GM19099 (cell line): ENCODE results near the gene SDF4.

Source experiments
- POLR2A ChIP-seq: IDR thresholded peaks from 3 replicates; pipeline ENCODE4 v1.6.1; 2011; ENCODE audit warnings: low read depth; ENCODE audit not compliant: insufficient read length; ENCODE audit errors: extremely low read depth

SDF4 gene

DNA sequence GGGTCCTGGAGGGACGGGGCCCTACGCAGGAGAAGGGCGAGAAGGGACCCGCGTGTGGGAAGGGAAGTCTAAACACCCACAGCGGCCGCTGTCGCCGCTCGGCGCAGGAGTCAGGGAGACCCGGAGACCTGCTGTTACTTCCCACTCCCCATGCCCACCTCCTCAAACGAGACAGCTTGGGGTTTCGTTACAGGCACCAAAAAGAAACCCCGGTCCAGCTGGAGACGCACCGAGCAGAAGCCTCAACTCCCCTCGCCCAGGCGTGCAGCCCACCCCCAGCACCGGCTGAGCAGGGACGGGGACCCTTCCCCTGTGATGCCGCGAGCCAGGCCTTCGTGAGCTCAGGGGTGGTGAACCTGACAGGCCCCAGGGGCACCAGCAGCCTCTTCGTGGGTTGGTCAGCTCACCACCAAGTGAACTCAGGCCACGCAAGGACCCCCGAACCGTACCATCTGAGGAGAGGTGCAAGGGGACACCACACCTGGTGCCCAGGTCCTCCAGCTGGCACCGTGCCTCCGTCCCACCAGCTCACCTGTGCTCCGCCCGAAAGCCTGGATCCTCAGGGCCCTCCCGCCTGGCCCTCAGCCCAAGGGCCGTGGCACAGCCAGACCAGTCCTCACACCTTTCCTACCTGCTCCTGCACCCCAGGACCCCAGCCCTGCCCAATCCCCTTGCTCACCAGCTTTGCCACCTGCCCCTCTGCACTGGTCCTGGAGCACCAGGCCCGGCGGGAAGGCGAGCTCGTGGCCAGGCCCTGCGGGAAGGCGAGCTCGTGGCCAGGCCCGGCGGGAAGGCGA, 5.0 kb downstream of the SDF4 start:
- TF ChIP-seq POLR2A: no peak

DNA sequence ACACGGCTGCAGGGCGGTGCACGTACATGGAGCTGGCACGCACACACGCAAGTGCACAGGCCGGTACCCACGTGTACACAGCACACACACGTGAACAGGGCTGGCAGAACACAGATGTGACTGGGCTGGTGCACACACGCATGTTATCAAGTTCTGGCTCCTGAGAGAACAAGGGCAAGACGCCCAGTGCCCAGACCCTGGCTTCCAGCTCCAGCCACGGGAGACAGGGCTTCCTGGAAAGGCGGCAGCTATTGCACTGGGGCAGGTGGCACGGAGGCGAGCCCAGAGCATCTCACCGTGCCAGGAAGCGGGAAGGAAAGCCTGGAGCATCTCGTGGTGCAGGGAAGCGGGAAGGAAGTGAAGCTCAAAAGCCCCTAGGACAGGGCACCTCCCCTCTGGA, 5.9 kb downstream of the SDF4 start:
- TF ChIP-seq POLR2A: no peak

GRCh38 chr1:1225238-1225845, 6.5 kb downstream of the SDF4 start:
- no peak for TF ChIP-seq POLR2A

DNA sequence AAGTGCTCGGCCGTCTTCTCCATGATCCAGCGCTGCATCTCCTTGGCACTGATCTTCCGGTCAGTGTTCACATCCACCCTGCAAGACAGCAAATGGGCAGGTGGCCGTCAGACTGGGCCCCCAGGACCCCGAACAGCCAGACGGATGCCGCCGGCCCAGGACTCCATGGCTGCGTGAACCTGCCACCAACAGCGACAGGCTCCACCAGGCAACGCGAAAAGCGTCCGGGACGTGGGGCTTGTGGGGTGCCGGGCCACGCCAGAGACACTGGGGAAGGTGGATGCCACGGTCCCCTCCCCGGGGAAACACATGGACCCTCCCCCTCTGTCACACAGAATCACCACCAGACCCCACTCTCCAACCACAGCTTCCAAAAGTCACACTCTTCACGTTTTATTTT, 7.9 kb downstream of the SDF4 start:
- TF ChIP-seq POLR2A: no peak

GRCh38 chr1:1223321-1223720, 8.5 kb downstream of the SDF4 start:
- no peak for TF ChIP-seq POLR2A

GRCh38 chr1:1222575-1223225, 9.1 kb downstream of the SDF4 start:
- no peak for TF ChIP-seq POLR2A

GRCh38 chr1:1221887-1222574, 9.8 kb downstream of the SDF4 start:
- TF ChIP-seq POLR2A: no peak

DNA sequence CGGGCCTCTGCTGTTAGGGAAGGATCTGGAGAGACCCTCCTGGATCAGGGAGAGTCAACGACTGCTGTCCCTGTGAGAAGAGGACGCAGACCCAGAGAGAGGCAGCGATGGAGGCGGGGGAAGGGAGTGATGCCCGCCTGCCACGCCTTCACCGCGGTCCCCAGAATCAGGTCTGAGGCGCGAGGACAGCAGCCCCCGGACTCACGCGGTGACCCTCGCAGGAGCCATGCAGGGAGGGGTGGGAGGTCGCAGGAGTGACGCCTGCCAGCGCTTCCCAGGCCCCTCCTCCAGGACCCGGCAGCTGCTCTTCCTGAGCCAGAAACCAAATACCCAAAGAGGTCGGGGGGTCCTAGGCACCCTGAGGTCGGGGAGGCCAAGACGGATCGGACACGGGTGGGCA, 11.6 kb downstream of the SDF4 start:
- TF ChIP-seq POLR2A: no peak

DNA sequence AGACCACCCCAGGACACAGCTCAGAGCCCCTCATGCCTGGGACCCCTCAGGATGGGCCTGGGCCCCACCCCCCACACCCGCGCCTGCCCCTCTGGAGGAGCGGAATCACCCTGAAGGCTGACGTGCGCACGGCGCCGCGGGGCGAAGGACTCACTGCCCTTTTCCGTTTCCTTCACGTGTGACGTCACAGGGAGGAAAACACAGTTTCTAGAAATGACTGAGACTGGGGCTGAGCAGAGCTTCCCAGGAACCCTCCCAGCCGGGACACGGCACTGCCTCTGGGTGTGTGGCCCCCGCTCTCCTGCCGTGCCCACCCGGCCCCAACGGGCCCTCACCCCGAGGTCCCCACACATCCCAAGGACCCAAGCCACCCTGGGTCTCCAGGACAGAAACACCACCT, 12.5 kb downstream of the SDF4 start:
- TF ChIP-seq POLR2A: no peak

DNA sequence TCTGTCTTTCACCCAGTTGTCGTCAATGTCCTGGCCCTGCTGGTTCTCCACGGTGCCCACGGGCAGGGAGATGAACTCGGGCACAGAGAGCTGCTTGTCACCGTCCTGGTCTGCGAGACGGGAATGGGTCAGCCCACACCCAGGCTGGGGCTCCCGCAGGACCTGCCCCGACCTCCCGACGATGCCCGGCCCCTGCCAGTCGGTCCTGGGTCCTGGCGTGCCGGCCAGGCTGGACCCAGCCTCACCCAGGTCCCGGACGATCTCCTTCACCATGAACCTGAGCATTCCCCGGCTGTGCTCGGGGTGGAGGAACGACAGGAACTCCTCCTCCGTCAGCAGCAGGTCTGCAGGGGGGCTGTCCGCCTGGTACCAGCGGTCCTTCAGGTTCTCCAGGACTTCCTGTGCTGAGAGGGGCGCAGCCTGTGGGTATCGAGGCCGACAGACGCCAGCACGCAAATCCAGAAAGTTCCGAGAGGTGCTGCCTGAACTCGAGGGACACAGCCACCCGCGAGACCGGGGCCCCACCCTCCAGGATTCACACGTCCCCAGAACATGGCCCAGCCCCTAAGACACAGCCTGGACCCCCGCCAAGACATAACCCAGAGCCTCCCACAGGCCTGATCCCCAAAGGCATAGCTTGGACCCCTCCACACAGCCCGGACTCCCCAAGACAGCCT, 13.1 kb downstream of the SDF4 start:
- no peak for TF ChIP-seq POLR2A

DNA sequence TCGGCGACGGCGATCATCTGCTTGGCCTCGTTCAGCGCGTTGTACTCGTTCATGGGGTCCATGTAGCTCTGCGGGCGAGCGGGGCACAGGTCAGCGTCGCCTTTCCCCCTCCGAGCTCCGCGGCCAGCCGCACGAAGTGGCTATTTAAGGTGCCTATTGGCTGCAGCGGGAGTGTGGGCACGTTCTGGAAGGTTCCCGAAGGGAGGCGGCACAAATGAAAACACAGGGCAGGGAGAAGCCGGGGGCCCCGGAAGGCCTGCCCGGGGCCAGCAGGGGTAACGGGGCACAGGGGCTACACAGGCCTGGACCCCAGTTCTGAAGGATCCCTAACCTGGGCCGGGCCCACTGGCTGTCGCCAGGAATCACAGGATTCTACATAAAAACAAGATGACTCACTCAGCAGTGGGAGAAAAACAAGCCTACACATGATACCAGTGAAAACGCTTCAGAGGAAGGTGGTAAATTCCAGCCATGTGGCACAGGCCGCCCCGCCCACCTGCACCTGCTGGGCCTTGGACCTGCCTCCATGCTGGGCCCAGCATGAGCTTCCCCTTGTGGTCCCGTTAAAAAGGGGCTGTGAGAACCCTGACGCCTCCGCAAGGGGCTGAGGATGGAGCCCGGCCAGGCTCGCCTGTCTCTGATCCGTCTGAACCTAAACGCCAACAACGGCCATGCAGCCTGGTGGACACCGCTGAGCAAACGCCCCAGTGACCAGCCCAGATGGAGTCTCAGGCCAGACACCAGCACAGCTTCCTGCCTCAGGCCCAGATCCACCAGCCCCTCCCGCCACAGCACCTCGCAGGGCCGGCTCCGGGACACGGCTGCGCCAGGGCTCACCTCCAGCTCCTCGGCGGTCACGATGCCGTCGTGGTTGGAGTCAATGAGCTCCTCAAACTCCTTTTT, 13.9 kb downstream of the SDF4 start:
- TF ChIP-seq POLR2A: no peak

DNA sequence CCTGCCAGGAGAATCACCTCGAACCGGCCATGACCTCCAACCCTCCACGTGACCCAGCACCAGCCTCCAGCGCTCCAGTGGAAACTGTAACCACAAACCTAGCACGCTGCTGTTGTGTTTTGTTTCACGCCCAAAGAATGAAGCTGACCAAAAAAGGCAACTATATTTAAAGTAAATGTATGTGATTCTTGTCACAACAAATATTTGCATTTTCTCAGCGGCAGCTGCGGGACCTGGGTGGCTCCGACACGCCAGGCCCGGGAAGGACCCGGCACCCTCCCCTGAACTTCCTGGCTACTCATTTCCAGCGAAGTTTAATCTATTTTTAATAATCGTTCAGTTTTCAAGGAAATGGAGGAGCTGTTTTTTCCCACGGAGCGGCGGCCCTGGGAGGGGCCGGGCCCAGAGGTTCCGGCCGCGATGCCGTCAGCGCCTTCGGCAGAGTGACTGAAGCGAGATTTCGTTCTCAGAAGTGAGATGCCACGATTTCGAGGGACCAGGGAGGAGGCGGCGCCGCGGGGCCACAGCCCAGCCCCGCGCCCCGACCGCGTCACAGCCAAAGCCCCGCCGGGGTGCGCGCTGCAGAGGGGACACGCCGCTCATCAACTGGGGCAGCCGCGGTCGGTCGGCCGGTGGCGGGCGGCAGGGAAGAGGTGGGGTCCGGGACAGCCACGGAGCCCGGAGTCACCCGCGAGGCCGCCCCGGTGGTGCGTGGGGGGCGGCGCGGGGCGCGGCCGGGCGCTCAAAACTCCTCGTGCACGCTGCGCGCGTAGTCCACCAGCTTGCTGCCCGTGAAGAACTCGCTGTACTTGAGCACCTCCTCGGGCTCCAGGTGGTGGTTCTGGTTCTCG, 14.8 kb downstream of the SDF4 start:
- no peak for TF ChIP-seq POLR2A
